ENCODE data around the gene PIERCE2. TPM values are rescaled to one million over a fixed set of nuclear protein-coding genes. Genes with fewer than 3 reads are reported as not detected.

PIERCE2 gene
- total and polyA plus RNA-seq, 2 of the 4 experiments (the other 2 are of a cell fraction) = 0.36 to 0.48 TPM

DNA sequence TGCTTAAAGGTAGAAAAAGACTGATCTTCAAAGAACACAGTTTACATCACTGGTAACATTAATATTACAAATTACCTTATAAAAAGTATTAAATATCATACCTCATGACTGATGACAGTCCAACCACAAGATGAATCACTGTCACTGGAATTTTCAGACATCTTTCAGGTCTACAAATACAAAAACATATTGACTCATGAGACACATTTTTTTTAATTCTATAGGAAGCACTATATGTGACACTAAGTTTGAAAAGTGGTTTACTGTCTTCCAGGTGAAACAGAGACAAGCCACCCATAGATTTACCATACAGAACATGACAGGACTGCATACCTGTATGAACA is 19.1 kb upstream of the PIERCE2 start:
- ATAC-seq (ENCODE audit: low read depth) (peak; percentile 24), DNase-seq (peak; percentile 35)
- Histone ChIP-seq H3K9me1 (ENCODE audit: insufficient read depth, low read length) (no peaks in the 10 kb centered on the region), H3K56ac (ENCODE audit: extremely low read depth, insufficient read depth, low read length) (no peak overlapping the region), H3K4me1 (ENCODE audit: control insufficient read depth, insufficient read depth, low read length) (peaks cover 2% of the 10 kb centered on the region), H2BK15ac (ENCODE audit: low read depth, low read length) (no peak overlapping the region), H2AFZ (replicated peaks; ENCODE audit: low read length, poor library complexity) (no peak overlapping the region), H4K5ac (ENCODE audit: low read depth, low read length) (no peak overlapping the region), H2AK9ac (replicated peaks; ENCODE audit: low read depth, low read length, poor library complexity) (no peak overlapping the region), H3K14ac (replicated peaks; ENCODE audit: low read depth, low read length) (no peak overlapping the region), H2BK20ac (ENCODE audit: low read depth, low read length) (no peak overlapping the region), H3K27me3 (ENCODE audit: control insufficient read depth, insufficient read depth, low read length) (no peaks in the 10 kb centered on the region), H3K18ac (ENCODE audit: low read depth, low read length) (no peak overlapping the region), H4K20me1 (ENCODE audit: insufficient read depth, low read length) (no peaks in the 10 kb centered on the region), H2BK120ac (ENCODE audit: low read depth, low read length) (no peak overlapping the region), H4K91ac (ENCODE audit: insufficient read depth, low read depth, low read length) (no peak overlapping the region), H3K23ac (ENCODE audit: low read depth, low read length) (no peak overlapping the region), H4K8ac (ENCODE audit: low read depth in 2 of 2, low read length in 2 of 2) (no peak overlapping the region), H2AK5ac (ENCODE audit: low read depth, low read length) (no peak overlapping the region), H3K36me3 (ENCODE audit: control insufficient read depth, insufficient read depth, low read length) (no peaks in the 10 kb centered on the region), H3K4me2 (ENCODE audit: low read depth, low read length) (no peak overlapping the region), H3K79me1 (ENCODE audit: low read depth in 1 of 2, low read length in 2 of 2) (no peaks in the 10 kb centered on the region; a peak in 2 of 4 replicates), H3K9ac (ENCODE audit: low read depth, low read length) (no peak overlapping the region), H3K27ac (ENCODE audit: insufficient read depth, low read length) (no peak overlapping the region), H2BK5ac (ENCODE audit: low read depth, low read length, poor library complexity, severe bottlenecking) (no peak overlapping the region), H3K4me3 (ENCODE audit: insufficient read depth, low read depth, low read length) (no peak overlapping the region), H3K4ac (ENCODE audit: low read depth, low read length) (no peak overlapping the region), H3K9me3 (ENCODE audit: control insufficient read depth, insufficient read depth, low read length) (no peaks in the 10 kb centered on the region)
- dilution Hi-C loops (cut with HindIII; ENCODE audit: low sequenced_read_pairs, unreplicated experiment) (no loop called here), intact Hi-C loops (cut with micrococcal nuclease) (no loop called here), in situ Hi-C loops (cut with MboI; ENCODE audit: low sequenced_read_pairs) (no loop called here)
- ChIA-PET CTCF (interaction anchor here (0.6 to 0.8 kb wide), 5 partner anchors 24 to 760 kb away, joined by 3 to 8 read pairs (median 4); no protein-coding TSS in a partner anchor), POLR2A (ENCODE audit: unreplicated experiment) (interaction anchor here (0.6 kb wide), 1 partner anchor 9 kb away, joined by 9 read pairs; no protein-coding TSS in a partner anchor)
- TF ChIP-seq RCOR1 (IDR thresholded peaks at IDR 0.05; ENCODE audit: insufficient replicate concordance, low read length) (no peak), POLR2A (IDR thresholded peaks at IDR 0.05; ENCODE audit: low read depth, low read length) (no peak), CHD1 (IDR thresholded peaks at IDR 0.05; ENCODE audit: low read depth, low read length) (no peak), MXI1 (IDR thresholded peaks at IDR 0.05; ENCODE audit: borderline replicate concordance, low read depth, low read length) (no peak), SMC3 (IDR thresholded peaks at IDR 0.05; ENCODE audit: low read depth, low read length) (no peak), FOS (IDR thresholded peaks at IDR 0.05; ENCODE audit: low read depth, low read length) (no peak), RAD21 (IDR thresholded peaks at IDR 0.05; ENCODE audit: low read length) (no peak), NFE2L2 (IDR thresholded peaks at IDR 0.05; ENCODE audit: low read depth, low read length) (no peak), BHLHE40 (IDR thresholded peaks at IDR 0.05; ENCODE audit: low read depth, low read length) (no peak), MAFK (IDR thresholded peaks at IDR 0.05; ENCODE audit: low read depth, low read length) (no peak), RFX5 (IDR thresholded peaks at IDR 0.05; ENCODE audit: low read depth, low read length) (no peak)
- TF ChIP-seq, protein P1, sequence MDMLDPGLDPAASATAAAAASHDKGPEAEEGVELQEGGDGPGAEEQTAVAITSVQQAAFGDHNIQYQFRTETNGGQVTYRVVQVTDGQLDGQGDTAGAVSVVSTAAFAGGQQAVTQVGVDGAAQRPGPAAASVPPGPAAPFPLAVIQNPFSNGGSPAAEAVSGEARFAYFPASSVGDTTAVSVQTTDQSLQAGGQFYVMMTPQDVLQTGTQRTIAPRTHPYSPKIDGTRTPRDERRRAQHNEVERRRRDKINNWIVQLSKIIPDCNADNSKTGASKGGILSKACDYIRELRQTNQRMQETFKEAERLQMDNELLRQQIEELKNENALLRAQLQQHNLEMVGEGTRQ (IDR thresholded peaks at IDR 0.05; ENCODE audit: low read depth, low read length) = no peak
- no TSS peak for BruUV-seq (replicated peaks)
